ENCODE data around the gene NPL.

The NPL gene

DNA sequence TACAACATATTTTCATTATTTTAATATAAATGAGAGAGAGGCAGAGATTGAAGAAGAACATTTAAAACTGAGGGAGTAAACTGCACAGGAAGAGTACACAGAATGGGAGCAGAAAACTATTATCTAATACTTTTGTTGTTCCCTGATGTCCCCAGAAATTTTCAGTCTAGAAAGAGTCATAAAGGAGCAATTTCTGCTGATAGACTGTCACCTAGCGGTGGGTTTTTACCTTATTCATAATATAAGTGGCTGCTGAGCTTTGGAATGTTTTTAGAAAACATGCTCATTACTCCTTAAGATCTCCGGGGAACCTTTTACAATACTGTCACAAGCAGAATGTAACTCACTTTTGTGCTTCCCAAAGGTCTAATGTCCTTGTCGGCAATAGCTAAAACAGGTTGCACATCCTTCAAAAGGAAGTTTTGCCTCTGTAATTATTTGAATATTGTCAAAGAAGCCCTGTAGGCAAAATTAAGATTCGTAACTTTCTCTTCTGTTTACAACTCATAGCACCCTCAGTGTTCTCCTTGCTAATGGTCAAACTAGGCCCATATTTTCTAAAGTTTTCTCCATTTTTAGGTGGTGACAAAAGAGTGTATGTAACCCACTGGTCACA, 4.9 kb upstream of the NPL start:
- Histone ChIP-seq H3K9ac (ENCODE audit: low read length) (no peak overlapping the region), H3K27ac (ENCODE audit: low read depth, low read length) (no peak overlapping the region), H3K27me3 (ENCODE audit: control insufficient read depth, insufficient read depth, low read length) (no peaks in the 10 kb centered on the region), H3K36me3 (ENCODE audit: control insufficient read depth, insufficient read depth, low read length) (no peaks in the 10 kb centered on the region), H3K4me3 (ENCODE audit: low read length) (no peak overlapping the region), H3K4me1 (ENCODE audit: control insufficient read depth, insufficient read depth, low read length) (no peaks in the 10 kb centered on the region)

DNA sequence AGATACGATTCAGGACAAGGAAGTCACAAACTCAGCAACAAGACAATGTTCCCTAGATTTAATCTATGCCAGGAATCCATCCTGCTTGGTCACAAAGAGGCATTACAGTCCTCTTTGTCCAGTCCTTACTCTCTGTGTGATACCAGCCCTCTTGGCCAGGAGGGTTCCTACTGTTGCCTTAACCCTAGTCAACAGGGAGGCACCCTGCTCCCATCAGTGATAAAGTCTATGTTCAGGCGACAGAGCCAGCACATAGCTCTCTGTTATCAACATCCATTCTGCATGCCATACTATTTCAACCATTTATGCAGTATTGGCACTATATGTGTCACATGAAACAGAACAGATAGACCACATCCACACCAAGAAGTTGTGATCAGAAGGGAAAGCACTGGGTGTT, 4.4 kb upstream of the NPL start:
- Histone ChIP-seq H3K27me3 (ENCODE audit: control insufficient read depth, insufficient read depth, low read length) (no peaks in the 10 kb centered on the region), H3K4me3 (ENCODE audit: low read length) (no peak overlapping the region), H3K9ac (ENCODE audit: low read length) (no peak overlapping the region), H3K4me1 (ENCODE audit: control insufficient read depth, insufficient read depth, low read length) (peaks cover 3% of the 10 kb centered on the region), H3K36me3 (ENCODE audit: control insufficient read depth, insufficient read depth, low read length) (no peaks in the 10 kb centered on the region), H3K27ac (ENCODE audit: low read depth, low read length) (no peak overlapping the region)

DNA sequence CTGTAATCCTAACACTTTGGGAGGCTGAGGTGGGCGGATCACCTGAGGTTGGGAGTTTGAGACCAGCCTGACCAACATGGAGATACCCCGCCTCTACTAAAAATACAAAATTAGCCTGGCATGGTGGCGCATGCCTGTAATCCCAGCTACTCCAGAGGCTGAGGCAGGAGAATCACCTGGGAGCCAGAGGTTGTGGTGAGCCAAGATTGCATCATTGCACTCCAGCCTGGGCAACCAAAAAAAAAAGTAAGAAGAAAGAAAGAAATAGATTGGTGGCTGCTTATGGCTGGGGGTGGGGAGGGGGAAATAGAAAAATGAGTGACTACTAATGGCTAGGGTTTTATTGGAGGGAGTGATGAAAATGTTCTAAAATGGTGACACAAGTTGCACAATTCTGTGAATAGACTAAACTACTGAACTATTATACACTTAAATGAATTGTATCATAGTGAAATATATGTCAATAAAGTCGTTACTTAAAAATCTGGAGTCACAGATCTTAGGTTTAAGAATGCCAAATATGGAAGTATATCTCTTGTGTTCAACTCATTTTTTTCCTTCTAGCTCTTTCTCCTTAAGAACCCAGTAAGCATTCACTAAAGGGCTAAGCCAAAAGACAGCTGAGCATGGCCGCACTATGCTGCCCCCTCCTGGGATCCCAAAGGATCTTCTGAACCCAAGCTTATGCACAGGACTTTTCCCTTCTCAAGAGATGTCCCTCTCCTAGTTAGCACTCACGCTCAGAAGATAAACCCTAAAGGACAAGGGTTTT, 3.2 kb upstream of the NPL start:
- Histone ChIP-seq H3K27ac (ENCODE audit: low read depth, low read length) (no peak overlapping the region), H3K4me1 (ENCODE audit: control insufficient read depth, insufficient read depth, low read length) (peaks cover 3% of the 10 kb centered on the region), H3K36me3 (ENCODE audit: control insufficient read depth, insufficient read depth, low read length) (no peaks in the 10 kb centered on the region), H3K9ac (ENCODE audit: low read length) (no peak overlapping the region), H3K27me3 (ENCODE audit: control insufficient read depth, insufficient read depth, low read length) (no peaks in the 10 kb centered on the region), H3K4me3 (ENCODE audit: low read length) (no peak overlapping the region)

GRCh38 chr1:182786995-182787324, 2.6 kb upstream of the NPL start:
- no peaks in the 10 kb centered on the region for H3K36me3 ChIP-seq (ENCODE audit: control insufficient read depth, insufficient read depth, low read length)
- no peak overlapping the region for H3K4me3 ChIP-seq (ENCODE audit: low read length)
- H3K27me3 ChIP-seq (ENCODE audit: control insufficient read depth, insufficient read depth, low read length): no peaks in the 10 kb centered on the region
- H3K27ac ChIP-seq (ENCODE audit: low read depth, low read length): no peak overlapping the region
- H3K9ac ChIP-seq (ENCODE audit: low read length): no peak overlapping the region
- peaks cover 3% of the 10 kb centered on the region for H3K4me1 ChIP-seq (ENCODE audit: control insufficient read depth, insufficient read depth, low read length)

DNA sequence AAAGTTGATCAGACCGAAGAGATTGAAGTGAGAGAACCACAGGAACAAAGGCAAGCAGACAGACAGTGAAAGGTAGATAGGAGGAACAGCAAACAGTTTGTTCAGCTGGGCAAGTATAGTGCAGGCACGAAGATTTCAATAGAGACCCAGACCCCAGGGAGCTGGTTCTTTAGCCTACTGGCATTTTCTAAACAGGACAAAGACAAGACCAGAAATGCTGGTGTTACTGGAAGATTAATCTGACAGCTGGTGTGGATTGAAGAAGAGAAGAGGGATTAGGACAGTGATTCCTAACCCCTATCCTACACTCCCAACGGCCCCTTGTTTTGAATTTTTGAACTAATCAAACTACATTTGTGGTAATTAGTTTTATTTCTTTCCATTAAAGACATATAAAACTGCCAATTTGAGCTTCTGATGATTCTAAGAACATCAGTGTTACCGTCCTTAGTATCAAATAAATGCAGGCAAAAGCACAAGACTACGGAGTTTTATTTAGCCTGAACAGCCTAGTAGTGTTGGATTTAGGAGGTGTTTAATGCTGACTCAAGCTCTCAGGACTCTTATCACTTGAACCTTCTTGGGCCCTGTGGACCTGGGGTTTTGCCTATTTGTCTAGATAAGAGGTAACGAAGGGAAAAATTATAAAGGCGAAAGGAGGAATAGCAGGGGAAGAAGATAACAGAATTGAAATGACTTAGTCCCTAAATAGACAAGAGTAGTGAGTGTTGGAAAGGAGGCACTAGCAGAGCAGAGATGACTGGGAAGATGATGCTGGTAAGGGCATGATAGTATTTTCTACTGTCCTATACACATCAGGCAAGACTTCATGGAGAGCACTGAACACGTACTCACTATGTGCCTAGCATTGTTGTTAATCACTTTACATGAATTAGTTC, 2.0 kb downstream of the NPL start:
- H3K4me3 ChIP-seq (ENCODE audit: low read length): no peak overlapping the region
- H3K27ac ChIP-seq (ENCODE audit: low read depth, low read length): no peak overlapping the region
- peaks cover 3% of the 10 kb centered on the region for H3K36me3 ChIP-seq (ENCODE audit: control insufficient read depth, insufficient read depth, low read length)
- H3K9ac ChIP-seq (ENCODE audit: low read length): no peak overlapping the region
- H3K27me3 ChIP-seq (ENCODE audit: control insufficient read depth, insufficient read depth, low read length): no peaks in the 10 kb centered on the region
- peaks cover 3% of the 10 kb centered on the region for H3K4me1 ChIP-seq (ENCODE audit: control insufficient read depth, insufficient read depth, low read length)

DNA sequence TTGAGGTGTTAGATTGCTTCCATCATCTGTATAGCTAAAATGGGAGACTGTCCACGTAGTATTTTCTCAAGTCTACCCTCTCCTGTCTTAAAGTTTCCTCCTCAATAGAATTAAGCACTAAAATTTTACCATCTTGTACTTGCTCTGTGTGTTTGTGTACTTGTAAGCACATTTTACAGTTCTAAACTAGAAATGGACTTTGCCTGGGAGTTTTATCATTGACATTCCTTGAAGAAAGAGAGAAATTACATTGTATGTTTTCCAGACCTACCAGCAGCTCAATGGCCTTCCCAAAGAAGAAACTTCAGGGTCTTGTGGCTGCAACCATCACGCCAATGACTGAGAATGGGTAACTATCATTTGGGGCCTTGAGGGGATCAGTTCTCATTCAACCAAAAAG, 4.5 kb downstream of the NPL start:
- H3K4me1 ChIP-seq (ENCODE audit: control insufficient read depth, insufficient read depth, low read length): peaks cover 3% of the 10 kb centered on the region
- no peak overlapping the region for H3K4me3 ChIP-seq (ENCODE audit: low read length)
- no peak overlapping the region for H3K9ac ChIP-seq (ENCODE audit: low read length)
- H3K36me3 ChIP-seq (ENCODE audit: control insufficient read depth, insufficient read depth, low read length): peaks cover 3% of the 10 kb centered on the region
- no peaks in the 10 kb centered on the region for H3K27me3 ChIP-seq (ENCODE audit: control insufficient read depth, insufficient read depth, low read length)
- H3K27ac ChIP-seq (ENCODE audit: low read depth, low read length): no peak overlapping the region

- Histone ChIP-seq H3K27ac (ENCODE audit: low read depth, low read length) (no peak overlapping the region), H3K9ac (ENCODE audit: low read length) (no peak overlapping the region), H3K4me3 (ENCODE audit: low read length) (no peak overlapping the region), H3K27me3 (ENCODE audit: control insufficient read depth, insufficient read depth, low read length) (no peaks in the 10 kb centered on the region), H3K36me3 (ENCODE audit: control insufficient read depth, insufficient read depth, low read length) (peaks cover 3% of the 10 kb centered on the region), H3K4me1 (ENCODE audit: control insufficient read depth, insufficient read depth, low read length) (peaks cover 3% of the 10 kb centered on the region)
These were observed 5.2 kb downstream of the NPL start for GRCh38 chr1:182794676-182795201.

GRCh38 chr1:182795563-182796228, 6.1 kb downstream of the NPL start:
- Histone ChIP-seq H3K4me3 (ENCODE audit: low read length) (no peak overlapping the region), H3K9ac (ENCODE audit: low read length) (no peak overlapping the region), H3K4me1 (ENCODE audit: control insufficient read depth, insufficient read depth, low read length) (no peaks in the 10 kb centered on the region), H3K27me3 (ENCODE audit: control insufficient read depth, insufficient read depth, low read length) (no peaks in the 10 kb centered on the region), H3K27ac (ENCODE audit: low read depth, low read length) (no peak overlapping the region), H3K36me3 (ENCODE audit: control insufficient read depth, insufficient read depth, low read length) (peaks cover 3% of the 10 kb centered on the region)

DNA sequence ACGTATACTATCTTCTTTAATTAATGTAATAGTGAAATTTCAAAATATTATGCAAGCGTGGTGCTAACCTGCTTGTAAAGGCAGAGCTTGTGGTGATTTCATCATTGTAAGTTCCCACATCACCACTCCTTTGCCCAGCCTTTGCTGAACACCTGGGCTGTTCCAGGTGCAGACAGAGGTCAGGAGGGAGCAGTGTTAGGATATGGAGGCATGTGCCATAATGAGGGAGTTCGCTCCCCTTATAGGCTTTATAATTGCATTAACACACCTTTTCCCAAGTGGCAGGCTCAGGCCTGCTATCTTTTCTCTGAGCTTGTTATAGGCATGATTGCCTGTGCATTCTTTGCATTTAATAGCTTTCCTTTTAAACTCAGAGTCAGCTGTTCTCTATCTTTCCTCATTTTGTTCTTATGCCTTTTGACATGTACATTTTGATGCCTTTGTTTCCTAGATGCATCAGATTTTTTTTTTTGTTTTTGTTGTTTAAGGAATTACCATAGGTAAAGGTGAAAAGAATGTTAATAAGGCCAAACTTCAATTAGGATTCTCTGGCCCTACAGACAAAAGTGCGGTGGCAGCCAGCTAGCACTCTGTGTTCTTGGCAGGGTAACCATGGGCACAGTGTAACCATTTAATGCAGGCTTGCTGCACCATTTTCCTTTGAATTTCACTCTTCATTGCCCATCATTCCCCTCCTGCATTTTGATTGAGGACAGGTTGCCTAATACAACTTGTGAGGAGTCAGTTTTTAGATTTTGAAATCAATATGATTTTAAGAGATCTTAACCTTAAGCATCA, 12.6 kb downstream of the NPL start:
- H3K27ac ChIP-seq (ENCODE audit: low read depth, low read length): no peak overlapping the region
- H3K9ac ChIP-seq (ENCODE audit: low read length): no peak overlapping the region
- H3K27me3 ChIP-seq (ENCODE audit: control insufficient read depth, insufficient read depth, low read length): no peaks in the 10 kb centered on the region

DNA sequence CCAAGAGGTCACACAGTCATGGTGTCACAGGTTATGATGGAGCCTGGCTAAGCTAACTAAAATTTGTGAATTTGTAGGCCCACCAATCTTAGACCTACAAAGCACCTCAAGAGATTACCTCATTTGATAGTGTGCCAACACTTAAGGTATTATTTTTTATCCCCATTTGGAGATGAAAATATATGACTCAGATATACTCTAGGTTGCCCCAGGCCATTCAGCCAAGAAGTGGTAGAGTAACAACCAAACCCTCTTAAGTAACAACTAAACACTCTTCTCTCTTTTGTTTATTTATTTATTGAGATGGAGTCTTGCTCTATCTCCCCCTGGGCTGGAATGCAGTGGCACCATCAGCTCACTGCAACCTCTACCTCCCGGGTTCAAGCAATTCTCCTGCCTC, 14.3 kb downstream of the NPL start:
- Histone ChIP-seq H3K4me1 (ENCODE audit: control insufficient read depth, insufficient read depth, low read length) (no peaks in the 10 kb centered on the region), H3K27ac (ENCODE audit: low read depth, low read length) (no peak overlapping the region), H3K36me3 (ENCODE audit: control insufficient read depth, insufficient read depth, low read length) (no peaks in the 10 kb centered on the region), H3K9ac (ENCODE audit: low read length) (no peak overlapping the region), H3K4me3 (ENCODE audit: low read length) (no peak overlapping the region), H3K27me3 (ENCODE audit: control insufficient read depth, insufficient read depth, low read length) (no peaks in the 10 kb centered on the region)

More for the DNA sequence above, 12.6 kb downstream of the NPL start:
- Histone ChIP-seq H3K4me3 (ENCODE audit: low read length) (no peak overlapping the region), H3K4me1 (ENCODE audit: control insufficient read depth, insufficient read depth, low read length) (no peaks in the 10 kb centered on the region), H3K36me3 (ENCODE audit: control insufficient read depth, insufficient read depth, low read length) (no peaks in the 10 kb centered on the region)

DNA sequence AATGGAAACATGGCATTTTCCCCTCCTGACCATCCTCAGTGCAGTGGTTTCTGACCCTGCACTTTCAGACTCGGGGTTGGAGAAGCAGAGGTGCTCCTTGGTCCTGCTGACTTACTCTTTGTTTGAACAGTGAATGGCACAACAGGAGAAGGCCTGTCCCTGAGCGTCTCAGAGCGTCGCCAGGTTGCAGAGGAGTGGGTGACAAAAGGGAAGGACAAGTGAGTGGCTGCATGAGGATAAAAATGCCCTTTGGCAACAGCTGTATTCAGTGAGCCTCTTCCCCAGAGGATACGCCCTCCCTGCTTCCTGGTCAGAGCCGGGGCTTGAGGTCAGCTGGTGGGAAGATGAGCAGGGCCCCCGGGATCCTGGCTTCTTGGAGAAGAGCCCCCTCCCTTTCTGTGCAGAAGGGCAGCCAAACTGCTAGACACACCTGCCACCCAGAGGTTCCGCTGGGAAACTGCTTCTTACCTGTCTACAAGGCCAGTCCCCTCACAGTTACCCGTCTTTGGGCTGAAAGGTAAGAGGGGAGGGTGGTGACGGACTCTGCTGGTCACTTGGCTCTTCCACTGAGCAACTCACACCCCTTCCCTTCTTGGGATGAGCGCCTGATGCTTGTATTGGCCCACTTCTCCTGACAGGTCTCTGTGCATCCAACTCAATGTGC, 16.6 kb downstream of the NPL start:
- Histone ChIP-seq H3K36me3 (ENCODE audit: control insufficient read depth, insufficient read depth, low read length) (no peaks in the 10 kb centered on the region), H3K4me3 (ENCODE audit: low read length) (no peak overlapping the region), H3K27me3 (ENCODE audit: control insufficient read depth, insufficient read depth, low read length) (no peaks in the 10 kb centered on the region), H3K27ac (ENCODE audit: low read depth, low read length) (no peak overlapping the region), H3K4me1 (ENCODE audit: control insufficient read depth, insufficient read depth, low read length) (no peaks in the 10 kb centered on the region), H3K9ac (ENCODE audit: low read length) (no peak overlapping the region)

Data from rectal smooth muscle tissue (tissue), 1 donor.